ENCODE data around the gene FXYD4. TPM values are rescaled to one million over a fixed set of nuclear protein-coding genes. Genes with fewer than 3 reads are reported as not detected.

FXYD4 gene
- total RNA-seq, 6 experiments from 2014 or later, result not detected

DNA sequence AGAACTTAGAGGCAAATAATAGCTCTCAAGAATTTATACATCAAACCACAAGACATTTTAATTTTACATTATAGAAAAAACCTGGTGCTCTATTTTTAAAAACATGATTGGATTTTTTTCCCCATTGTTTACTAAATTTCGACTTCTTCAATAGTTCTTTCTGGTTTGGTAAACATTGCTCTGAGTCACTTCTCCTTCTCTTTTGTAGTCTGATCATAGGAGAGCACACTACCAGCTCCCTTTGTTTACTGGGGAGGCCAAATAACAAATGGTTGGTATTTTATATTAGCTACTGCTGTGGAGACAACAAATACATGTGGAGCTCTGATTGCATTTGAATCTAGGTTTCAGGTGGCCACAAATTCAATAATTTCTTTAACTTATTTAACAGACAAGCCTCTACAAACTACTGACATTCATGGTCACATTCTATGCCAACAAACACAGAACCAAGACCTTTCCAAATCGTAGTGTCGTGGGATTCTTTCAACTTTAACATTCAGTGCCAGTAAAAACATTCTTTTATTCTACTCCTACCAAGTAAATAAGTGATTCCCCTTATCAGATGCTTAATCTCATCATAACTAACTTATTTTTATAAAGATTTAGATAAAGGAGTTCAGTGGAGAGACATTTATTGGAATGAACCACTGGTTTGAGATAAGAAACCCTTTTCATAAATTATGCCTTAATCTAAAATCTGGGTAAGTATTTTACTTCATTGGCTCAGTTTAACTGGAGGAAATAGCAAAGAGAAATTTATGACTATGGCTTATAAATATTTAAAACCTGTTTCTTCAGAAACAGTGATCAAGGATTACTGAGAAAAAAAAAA is 17.7 kb upstream of the FXYD4 start:
- DNase-seq, result no peak
- H3K9me3 Mint-ChIP-seq, result no peaks in the 10 kb centered on the region
- H3K27ac Mint-ChIP-seq, result no peak overlapping the region
- no peak overlapping the region for H3K4me3 Mint-ChIP-seq
- peaks cover 27% of the 10 kb centered on the region for H3K27me3 Mint-ChIP-seq (ENCODE audit: insufficient read depth)
- TF ChIP-seq, protein P1, sequence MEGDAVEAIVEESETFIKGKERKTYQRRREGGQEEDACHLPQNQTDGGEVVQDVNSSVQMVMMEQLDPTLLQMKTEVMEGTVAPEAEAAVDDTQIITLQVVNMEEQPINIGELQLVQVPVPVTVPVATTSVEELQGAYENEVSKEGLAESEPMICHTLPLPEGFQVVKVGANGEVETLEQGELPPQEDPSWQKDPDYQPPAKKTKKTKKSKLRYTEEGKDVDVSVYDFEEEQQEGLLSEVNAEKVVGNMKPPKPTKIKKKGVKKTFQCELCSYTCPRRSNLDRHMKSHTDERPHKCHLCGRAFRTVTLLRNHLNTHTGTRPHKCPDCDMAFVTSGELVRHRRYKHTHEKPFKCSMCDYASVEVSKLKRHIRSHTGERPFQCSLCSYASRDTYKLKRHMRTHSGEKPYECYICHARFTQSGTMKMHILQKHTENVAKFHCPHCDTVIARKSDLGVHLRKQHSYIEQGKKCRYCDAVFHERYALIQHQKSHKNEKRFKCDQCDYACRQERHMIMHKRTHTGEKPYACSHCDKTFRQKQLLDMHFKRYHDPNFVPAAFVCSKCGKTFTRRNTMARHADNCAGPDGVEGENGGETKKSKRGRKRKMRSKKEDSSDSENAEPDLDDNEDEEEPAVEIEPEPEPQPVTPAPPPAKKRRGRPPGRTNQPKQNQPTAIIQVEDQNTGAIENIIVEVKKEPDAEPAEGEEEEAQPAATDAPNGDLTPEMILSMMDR (IDR thresholded peaks at IDR 0.05), result no peak
- H3K36me3 Mint-ChIP-seq (ENCODE audit: low read depth), result no peaks in the 10 kb centered on the region
- H3K4me1 Mint-ChIP-seq (ENCODE audit: low read depth), result peaks cover 13% of the 10 kb centered on the region

DNA sequence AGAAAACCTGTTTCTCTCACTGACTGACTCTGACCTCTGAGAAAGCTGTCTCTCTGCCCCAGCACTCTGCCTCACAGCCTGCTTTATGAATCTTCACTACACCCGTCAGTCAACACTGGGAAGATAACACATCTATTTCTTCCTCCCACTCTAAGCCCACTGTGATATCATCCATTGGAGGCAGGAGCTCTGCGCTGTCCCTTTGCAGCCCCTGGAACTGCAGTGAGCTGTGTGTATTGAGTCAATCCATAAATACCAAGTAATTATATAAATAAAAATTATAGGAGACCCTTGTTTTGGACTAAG is 17.2 kb upstream of the FXYD4 start:
- TF ChIP-seq, protein P1 (IDR thresholded peaks at IDR 0.05), result no peak
- peaks cover 25% of the 10 kb centered on the region for H3K27me3 Mint-ChIP-seq (ENCODE audit: insufficient read depth)
- H3K4me1 Mint-ChIP-seq (ENCODE audit: low read depth), result peaks cover 12% of the 10 kb centered on the region
- no peak overlapping the region for H3K4me3 Mint-ChIP-seq
- DNase-seq, result no peak
- no peaks in the 10 kb centered on the region for H3K9me3 Mint-ChIP-seq
- no peak overlapping the region for H3K27ac Mint-ChIP-seq
- H3K36me3 Mint-ChIP-seq (ENCODE audit: low read depth), result no peaks in the 10 kb centered on the region

DNA sequence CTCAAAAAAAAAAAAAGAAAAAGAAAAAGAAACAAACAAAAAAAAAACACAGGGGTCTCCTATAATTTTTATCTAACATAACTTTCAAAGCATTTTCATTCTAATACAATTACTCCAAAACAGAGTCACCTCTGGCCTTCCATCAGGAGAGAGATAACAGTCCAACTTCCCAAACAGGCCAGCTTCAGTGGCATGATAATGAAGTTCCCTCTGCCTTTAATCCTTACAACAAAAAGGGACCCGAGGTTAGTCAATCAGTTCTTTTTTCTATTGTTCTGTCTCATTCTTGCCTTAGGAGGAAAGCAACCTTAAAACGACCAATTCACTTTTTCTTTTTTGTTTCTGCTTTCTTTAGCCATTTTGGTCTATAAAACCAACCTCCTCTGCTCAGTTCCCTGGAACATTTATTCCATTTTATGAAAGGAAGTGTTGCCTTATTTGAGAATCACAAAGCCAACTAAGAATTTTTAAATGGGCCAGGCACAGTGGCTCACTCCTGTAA is 16.5 kb upstream of the FXYD4 start:
- no peak overlapping the region for H3K27ac Mint-ChIP-seq
- no peak overlapping the region for H3K4me3 Mint-ChIP-seq

DNA sequence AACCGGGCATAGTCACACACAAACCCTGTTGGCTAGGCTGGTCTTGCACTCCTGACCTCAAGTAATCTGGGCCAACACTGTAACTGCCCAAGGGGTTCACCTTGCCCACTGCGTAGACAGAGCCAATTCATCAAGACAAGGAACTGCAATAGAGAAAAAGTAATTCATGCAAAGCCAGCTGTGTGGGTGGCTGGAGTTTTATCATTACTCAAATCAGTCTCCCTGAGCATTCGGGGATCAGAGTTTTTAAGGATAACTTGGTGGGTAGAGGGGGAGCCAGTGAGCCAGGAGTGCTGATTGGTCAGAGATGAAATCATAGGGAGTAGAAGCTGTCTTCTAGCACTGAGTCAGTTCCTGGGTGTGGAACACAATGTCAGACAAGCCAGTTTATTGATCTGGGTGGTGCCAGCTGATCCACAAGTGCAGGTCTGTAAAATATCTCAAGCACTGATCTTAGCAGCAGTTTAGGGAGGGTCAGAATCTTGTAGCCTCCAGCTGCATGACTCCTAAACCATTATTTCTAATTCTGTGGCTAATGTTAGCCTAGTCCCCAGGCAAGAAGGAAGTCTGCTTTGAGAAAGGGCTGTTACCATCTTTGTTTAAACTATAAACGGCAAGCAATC is 15.6 kb upstream of the FXYD4 start:
- Mint-ChIP-seq H3K27me3 (ENCODE audit: insufficient read depth) (peaks cover 10% of the 10 kb centered on the region), H3K4me1 (ENCODE audit: low read depth) (peaks cover 12% of the 10 kb centered on the region), H3K4me3 (no peak overlapping the region; the same call in 1 of the 2 replicates), H3K27ac (no peak overlapping the region), H3K36me3 (ENCODE audit: low read depth) (no peaks in the 10 kb centered on the region), H3K9me3 (no peaks in the 10 kb centered on the region)
- TF ChIP-seq, protein P1 (IDR thresholded peaks at IDR 0.05), result 0 out of 2 replicates have a peak, but pooled peaks have one; percentile 20
- peak; percentile 57 for DNase-seq

More for the DNA sequence above, 16.5 kb upstream of the FXYD4 start:
- Mint-ChIP-seq H3K27me3 (ENCODE audit: insufficient read depth) (peaks cover 18% of the 10 kb centered on the region), H3K36me3 (ENCODE audit: low read depth) (no peaks in the 10 kb centered on the region), H3K4me1 (ENCODE audit: low read depth) (peaks cover 12% of the 10 kb centered on the region), H3K9me3 (no peaks in the 10 kb centered on the region)
- TF ChIP-seq, protein P1 (IDR thresholded peaks at IDR 0.05), result no peak
- DNase-seq, result no peak

DNA sequence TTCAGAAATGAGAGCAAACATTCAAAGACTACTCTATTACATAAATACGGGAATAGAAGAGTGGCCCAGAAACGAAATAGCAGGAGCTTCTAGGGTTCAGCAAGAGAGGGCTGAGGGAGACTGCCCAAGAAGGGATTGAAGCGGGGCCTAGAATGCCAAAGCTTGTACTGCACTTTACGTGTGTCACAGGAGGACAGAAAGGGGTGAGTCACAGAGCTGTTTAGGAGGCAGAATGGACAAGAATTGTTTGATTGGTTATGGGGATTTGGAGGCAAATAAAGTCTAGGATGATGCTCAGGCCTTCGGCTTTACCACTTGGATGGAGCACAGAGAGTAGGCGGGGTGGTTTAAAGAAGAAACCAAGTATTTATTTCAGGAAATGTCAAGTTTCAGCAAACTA is 11.3 kb upstream of the FXYD4 start:
- peaks cover 14% of the 10 kb centered on the region; the same call in 1 of the 2 replicates for H3K27me3 Mint-ChIP-seq (ENCODE audit: insufficient read depth)
- H3K27ac Mint-ChIP-seq, result no peak overlapping the region
- no peak overlapping the region for H3K4me3 Mint-ChIP-seq
- H3K9me3 Mint-ChIP-seq, result no peaks in the 10 kb centered on the region
- no peaks in the 10 kb centered on the region for H3K36me3 Mint-ChIP-seq (ENCODE audit: low read depth)
- H3K4me1 Mint-ChIP-seq (ENCODE audit: low read depth), result peaks cover 12% of the 10 kb centered on the region
- DNase-seq, result no peak
- TF ChIP-seq, protein P1 (IDR thresholded peaks at IDR 0.05), result no peak
